ENCODE data around the gene ACKR2. TPM values are rescaled to one million over a fixed set of nuclear protein-coding genes. Genes with fewer than 3 reads are reported as not detected.

The ACKR2 gene
- total and polyA plus RNA-seq, 2 experiments from 2014 or later, result 0.35 TPM; not detected in 1

- TF ChIP-seq, protein P1, sequence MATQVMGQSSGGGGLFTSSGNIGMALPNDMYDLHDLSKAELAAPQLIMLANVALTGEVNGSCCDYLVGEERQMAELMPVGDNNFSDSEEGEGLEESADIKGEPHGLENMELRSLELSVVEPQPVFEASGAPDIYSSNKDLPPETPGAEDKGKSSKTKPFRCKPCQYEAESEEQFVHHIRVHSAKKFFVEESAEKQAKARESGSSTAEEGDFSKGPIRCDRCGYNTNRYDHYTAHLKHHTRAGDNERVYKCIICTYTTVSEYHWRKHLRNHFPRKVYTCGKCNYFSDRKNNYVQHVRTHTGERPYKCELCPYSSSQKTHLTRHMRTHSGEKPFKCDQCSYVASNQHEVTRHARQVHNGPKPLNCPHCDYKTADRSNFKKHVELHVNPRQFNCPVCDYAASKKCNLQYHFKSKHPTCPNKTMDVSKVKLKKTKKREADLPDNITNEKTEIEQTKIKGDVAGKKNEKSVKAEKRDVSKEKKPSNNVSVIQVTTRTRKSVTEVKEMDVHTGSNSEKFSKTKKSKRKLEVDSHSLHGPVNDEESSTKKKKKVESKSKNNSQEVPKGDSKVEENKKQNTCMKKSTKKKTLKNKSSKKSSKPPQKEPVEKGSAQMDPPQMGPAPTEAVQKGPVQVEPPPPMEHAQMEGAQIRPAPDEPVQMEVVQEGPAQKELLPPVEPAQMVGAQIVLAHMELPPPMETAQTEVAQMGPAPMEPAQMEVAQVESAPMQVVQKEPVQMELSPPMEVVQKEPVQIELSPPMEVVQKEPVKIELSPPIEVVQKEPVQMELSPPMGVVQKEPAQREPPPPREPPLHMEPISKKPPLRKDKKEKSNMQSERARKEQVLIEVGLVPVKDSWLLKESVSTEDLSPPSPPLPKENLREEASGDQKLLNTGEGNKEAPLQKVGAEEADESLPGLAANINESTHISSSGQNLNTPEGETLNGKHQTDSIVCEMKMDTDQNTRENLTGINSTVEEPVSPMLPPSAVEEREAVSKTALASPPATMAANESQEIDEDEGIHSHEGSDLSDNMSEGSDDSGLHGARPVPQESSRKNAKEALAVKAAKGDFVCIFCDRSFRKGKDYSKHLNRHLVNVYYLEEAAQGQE (IDR thresholded peaks at IDR 0.05; ENCODE audit: unreplicated experiment), result no peak
- TF ChIP-seq NANOG (IDR thresholded peaks at IDR 0.05; ENCODE audit: borderline replicate concordance), result no peak
- TF ChIP-seq, protein P2, sequence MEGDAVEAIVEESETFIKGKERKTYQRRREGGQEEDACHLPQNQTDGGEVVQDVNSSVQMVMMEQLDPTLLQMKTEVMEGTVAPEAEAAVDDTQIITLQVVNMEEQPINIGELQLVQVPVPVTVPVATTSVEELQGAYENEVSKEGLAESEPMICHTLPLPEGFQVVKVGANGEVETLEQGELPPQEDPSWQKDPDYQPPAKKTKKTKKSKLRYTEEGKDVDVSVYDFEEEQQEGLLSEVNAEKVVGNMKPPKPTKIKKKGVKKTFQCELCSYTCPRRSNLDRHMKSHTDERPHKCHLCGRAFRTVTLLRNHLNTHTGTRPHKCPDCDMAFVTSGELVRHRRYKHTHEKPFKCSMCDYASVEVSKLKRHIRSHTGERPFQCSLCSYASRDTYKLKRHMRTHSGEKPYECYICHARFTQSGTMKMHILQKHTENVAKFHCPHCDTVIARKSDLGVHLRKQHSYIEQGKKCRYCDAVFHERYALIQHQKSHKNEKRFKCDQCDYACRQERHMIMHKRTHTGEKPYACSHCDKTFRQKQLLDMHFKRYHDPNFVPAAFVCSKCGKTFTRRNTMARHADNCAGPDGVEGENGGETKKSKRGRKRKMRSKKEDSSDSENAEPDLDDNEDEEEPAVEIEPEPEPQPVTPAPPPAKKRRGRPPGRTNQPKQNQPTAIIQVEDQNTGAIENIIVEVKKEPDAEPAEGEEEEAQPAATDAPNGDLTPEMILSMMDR (conservative IDR thresholded peaks at IDR 0.05; ENCODE audit: low read depth in 2 of 2), result no peak
- no peak for TF ChIP-seq CREB1 (CRISPR knock-in tag; IDR thresholded peaks at IDR 0.05; ENCODE audit: low read depth)
- no peak for TF ChIP-seq ZNF331 (CRISPR knock-in tag; IDR thresholded peaks at IDR 0.05; ENCODE audit: low read depth)
- no peak for TF ChIP-seq JUNB (IDR thresholded peaks at IDR 0.05; ENCODE audit: unreplicated experiment)
- TF ChIP-seq POLR2AphosphoS5 (IDR thresholded peaks at IDR 0.05; ENCODE audit: low read depth), result no peak
- no peak for TF ChIP-seq ZNF114 (CRISPR knock-in tag; IDR thresholded peaks at IDR 0.05)
- TF ChIP-seq STAT1 (IDR thresholded peaks at IDR 0.05; ENCODE audit: unreplicated experiment), result no peak
- no peak for TF ChIP-seq EZH2phosphoT487 (IDR thresholded peaks at IDR 0.05; ENCODE audit: unreplicated experiment)
These were observed 67.9 kb downstream of the ACKR2 start (continued) for GRCh38 chr3:42876940-42877720.

- no peak overlapping the region for H3K4me3 ChIP-seq
- DNase-seq (ENCODE audit: low spot score) (no peak), ATAC-seq (no peak)
- H3K36me3 ChIP-seq (ENCODE audit: insufficient read depth), result no peaks in the 10 kb centered on the region
- no peak overlapping the region for H3K27ac Mint-ChIP-seq
- no peaks in the 10 kb centered on the region for H3K9me2 ChIP-seq (ENCODE audit: insufficient read depth)
- H3K4me1 ChIP-seq (ENCODE audit: insufficient read depth), result peaks cover 18% of the 10 kb centered on the region
- no peaks in the 10 kb centered on the region for H4K20me1 ChIP-seq (replicated peaks; ENCODE audit: insufficient read depth)
- no peak overlapping the region for H2AFZ ChIP-seq
- H3K27ac ChIP-seq (ENCODE audit: low read depth), result no peak overlapping the region
- H3K4me1 Mint-ChIP-seq, result peaks cover 18% of the 10 kb centered on the region; the same call in 2 of the 3 replicates
- no peaks in the 10 kb centered on the region for H3K27me3 ChIP-seq (ENCODE audit: insufficient read depth)
- no peaks in the 10 kb centered on the region for H3K36me3 Mint-ChIP-seq (ENCODE audit: low read depth)
- H3K4me3 Mint-ChIP-seq, result no peak overlapping the region
- H3K27me3 Mint-ChIP-seq (ENCODE audit: insufficient read depth, low read depth, poor library complexity), result no peaks in the 10 kb centered on the region
- H3K9me3 Mint-ChIP-seq, result no peaks in the 10 kb centered on the region
- H3K4me2 ChIP-seq, result no peak overlapping the region
- 0 out of 2 replicates have a peak, but pooled peaks cover 4% of the 10 kb centered on the region for H3F3A ChIP-seq (replicated peaks; ENCODE audit: low read depth)
- no peaks in the 10 kb centered on the region for H3K79me2 ChIP-seq (replicated peaks; ENCODE audit: insufficient read depth)
- no peak for TF ChIP-seq NANOG (IDR thresholded peaks at IDR 0.05; ENCODE audit: borderline replicate concordance)
- TF ChIP-seq ZNF331 (CRISPR knock-in tag; IDR thresholded peaks at IDR 0.05; ENCODE audit: low read depth), result no peak
- TF ChIP-seq JUNB (IDR thresholded peaks at IDR 0.05; ENCODE audit: unreplicated experiment), result no peak
- no peak for TF ChIP-seq EZH2phosphoT487 (IDR thresholded peaks at IDR 0.05; ENCODE audit: unreplicated experiment)
- TF ChIP-seq STAT1 (IDR thresholded peaks at IDR 0.05; ENCODE audit: unreplicated experiment), result no peak
- TF ChIP-seq, protein P1 (IDR thresholded peaks at IDR 0.05; ENCODE audit: unreplicated experiment), result no peak
- TF ChIP-seq EZH2 (IDR thresholded peaks at IDR 0.05; ENCODE audit: low read depth, unreplicated experiment), result no peak
- no peak for TF ChIP-seq POLR2AphosphoS5 (IDR thresholded peaks at IDR 0.05; ENCODE audit: low read depth)
- no peak for TF ChIP-seq ZNF114 (CRISPR knock-in tag; IDR thresholded peaks at IDR 0.05)
- no peak for TF ChIP-seq ETS1 (IDR thresholded peaks at IDR 0.05)
- TF ChIP-seq CREB1 (CRISPR knock-in tag; IDR thresholded peaks at IDR 0.05; ENCODE audit: low read depth), result no peak
These were observed 68.6 kb downstream of the ACKR2 start for GRCh38 chr3:42877881-42878280.

All from GM23338 (cell line).